Caki2 (cell line): ENCODE results near the gene STPG3. TPM values are rescaled to one million over a fixed set of nuclear protein-coding genes. Genes with fewer than 3 reads are reported as not detected.
A peak's percentile ranks its signal among the peaks of the same experiment; 100 is the strongest.

ENCODE experiments used
- DNase-seq: peaks from one replicate; pipeline ENCODE4 v3.0.0-alpha.2; 2015; ENCODE audit warnings: low read depth
- in situ Hi-C: cut with HindIII; loops from 2 replicates; pipeline ENCODE4 v1.10.0; 2016; ENCODE audit warnings: low sequenced_read_pairs, low pct_unique_long_range_greater_than_20kb, mixed read lengths
- total RNA-seq: library from RNA; depleted of rRNA; stranded (reverse); fragments of >200 nt; shearing (Covaris generic); gene quantifications from 2 replicates; pipeline ENCODE4 v1.2.3, GENCODE V29; 2014; ENCODE audit warnings: low replicate concordance

The STPG3 gene
- total RNA-seq, 1 experiment from 2014 or later, result not detected

DNA sequence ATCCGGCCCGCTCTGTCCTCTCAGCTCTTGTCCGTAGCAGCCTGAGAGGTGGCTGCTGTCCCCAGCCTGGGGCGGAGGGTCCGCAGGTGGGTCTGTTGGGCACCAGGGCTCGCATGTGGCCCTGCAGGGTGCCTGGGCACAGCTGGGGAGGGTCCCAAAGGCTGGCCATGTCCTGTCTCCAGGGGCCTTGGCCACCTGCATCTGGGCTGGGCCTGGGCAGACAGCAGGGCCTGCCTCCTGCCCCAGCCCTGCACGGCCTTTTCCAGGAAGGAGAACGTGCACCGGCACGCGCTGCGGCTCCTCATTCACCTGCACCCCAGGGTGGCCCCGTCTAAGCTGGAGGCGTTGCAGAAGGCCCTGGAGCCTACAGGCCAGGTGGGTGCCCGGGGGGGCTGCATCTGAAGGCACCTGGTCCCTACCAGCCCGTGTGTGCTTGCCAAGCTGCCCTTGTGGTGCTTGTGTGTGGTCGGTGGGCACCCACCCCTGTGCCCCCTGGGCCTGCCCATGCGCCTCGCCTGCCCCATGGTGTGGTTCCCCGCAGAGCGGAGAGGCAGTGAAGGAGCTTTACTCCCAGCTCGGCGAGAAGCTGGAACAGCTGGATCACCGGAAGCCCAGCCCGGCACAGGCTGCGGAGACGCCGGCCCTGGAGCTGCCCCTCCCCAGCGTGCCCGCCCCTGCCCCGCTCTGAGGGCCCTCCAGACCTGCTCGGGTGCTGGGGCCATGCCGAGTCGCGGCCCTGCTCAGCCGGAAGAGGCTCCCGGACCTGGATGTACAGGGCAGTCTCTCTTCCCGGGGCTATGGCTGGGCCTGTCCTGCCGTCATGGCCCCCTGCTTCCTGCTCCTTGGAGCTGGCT is 21.4 kb downstream of the STPG3 start:
- no peak for DNase-seq
- in situ Hi-C loops, result no loop called here

DNA sequence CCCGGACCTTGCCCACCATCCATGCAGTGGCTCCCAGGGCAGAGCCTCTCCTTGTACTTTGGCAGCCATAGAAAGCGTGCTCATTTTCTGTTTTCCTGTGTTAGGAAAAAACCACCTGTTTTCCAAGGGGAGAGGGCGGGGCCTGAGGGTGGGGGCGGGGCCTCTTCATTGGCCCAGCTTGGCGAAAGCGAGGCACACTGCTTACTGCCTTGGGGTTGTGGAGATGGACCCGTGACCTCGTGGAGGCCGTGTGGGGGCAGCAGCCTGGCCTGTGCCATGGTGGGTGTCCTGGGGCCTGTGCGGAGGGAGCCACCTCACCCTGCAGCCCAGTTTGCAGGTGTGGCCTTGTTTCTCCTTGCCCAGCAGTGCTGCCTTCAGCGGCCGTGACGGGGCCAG is 22.0 kb downstream of the STPG3 start:
- in situ Hi-C loops, result no loop called here
- no peak for DNase-seq

DNA sequence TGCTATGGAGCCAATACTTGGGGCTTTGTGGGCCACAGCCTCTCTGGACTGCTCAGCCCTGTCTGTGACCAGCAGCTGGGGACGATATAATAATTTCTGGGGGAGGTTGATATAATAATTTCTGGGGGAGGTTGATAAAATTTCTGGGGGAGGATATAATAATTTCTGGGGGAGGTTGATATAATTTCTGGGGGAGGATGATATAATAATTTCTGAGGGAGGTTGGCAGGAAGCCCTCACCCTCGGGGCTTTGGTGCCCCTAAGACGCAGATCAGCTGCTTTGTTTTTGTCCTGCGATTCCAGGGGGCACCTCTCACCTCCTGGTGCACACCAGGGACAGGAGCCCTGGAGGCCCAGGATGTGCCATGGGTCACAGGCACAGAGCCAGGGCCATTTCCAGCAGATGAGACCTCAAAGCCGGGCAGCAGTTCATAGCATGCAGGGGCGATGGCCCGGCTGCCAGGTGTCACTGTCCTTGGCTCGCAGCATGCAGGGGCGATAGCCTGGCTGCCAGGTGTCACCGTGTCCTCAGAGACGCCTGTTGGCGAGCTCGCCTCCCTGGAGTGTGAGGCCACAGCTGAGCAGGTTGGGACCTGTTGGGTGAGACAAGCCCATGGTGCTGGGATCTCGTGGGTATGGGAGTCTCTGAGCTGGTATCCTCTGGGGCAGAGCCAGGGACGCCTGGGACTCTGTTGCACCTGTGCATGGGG is 22.7 kb downstream of the STPG3 start:
- DNase-seq, result no peak
- in situ Hi-C loops, result no loop called here

DNA sequence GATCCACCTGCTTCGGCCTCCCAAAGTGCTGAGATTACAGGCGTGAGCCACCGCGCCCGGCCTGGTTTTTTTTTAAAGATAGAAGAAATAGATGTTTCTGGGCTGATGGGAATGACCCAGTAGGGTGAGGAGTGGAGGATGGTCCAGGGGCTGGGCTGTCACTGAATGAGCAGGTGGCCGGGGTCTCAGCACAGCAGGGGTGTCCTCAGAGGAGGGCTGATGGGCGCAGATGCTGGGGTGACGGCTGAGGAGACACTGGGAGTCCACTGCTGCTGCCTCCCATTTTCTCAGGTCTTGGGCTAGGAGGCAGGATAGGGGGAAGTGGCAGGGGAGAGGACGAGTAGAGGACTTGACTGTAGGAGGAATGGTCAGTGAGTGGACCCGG is 24.1 kb downstream of the STPG3 start:
- in situ Hi-C loops, result no loop called here
- no peak for DNase-seq

DNA sequence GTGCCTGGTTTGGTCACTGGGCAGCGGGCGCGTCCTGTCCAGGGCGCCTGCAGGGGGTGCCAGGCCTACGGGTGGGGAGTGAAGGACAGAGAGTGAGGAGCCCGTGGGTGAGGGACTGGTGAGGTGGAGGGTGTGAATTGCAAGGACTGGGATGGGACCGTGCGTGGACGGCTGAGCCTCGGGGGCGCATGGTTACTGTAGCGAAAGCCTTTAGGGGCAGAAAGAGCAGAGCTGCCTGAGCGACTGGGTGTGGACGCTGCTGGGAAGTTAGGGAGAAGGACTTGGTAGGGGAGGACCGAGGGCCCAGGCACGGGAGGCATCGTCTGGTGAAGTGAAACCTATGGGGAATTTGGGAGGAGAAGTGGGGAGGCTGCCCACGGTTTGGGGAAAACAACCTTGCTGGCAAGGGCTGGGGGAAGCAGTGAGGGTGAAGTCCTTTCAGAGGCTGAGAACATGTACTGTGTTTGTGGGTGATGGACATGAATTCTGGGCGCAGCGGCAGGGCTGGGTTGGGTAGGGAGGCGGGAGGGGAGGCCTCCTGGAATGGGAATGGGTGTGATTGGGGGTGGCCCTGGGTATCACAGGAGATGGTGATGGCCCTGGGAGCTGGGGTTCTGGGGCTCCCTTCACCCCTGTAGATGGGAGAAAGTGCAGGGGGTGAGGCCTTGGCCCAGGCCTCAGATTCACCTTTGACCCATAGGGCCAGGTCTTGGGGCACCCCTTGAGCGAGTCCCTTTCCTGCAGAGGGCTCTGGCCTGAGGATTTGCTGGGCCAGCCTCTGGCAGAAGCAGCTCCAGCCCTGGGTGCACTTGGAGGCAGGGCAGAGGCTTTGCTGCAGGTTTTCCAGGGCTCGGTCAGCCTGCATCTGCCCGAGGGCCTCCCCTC is 24.7 kb downstream of the STPG3 start:
- DNase-seq, result no peak
- in situ Hi-C loops, result no loop called here

DNA sequence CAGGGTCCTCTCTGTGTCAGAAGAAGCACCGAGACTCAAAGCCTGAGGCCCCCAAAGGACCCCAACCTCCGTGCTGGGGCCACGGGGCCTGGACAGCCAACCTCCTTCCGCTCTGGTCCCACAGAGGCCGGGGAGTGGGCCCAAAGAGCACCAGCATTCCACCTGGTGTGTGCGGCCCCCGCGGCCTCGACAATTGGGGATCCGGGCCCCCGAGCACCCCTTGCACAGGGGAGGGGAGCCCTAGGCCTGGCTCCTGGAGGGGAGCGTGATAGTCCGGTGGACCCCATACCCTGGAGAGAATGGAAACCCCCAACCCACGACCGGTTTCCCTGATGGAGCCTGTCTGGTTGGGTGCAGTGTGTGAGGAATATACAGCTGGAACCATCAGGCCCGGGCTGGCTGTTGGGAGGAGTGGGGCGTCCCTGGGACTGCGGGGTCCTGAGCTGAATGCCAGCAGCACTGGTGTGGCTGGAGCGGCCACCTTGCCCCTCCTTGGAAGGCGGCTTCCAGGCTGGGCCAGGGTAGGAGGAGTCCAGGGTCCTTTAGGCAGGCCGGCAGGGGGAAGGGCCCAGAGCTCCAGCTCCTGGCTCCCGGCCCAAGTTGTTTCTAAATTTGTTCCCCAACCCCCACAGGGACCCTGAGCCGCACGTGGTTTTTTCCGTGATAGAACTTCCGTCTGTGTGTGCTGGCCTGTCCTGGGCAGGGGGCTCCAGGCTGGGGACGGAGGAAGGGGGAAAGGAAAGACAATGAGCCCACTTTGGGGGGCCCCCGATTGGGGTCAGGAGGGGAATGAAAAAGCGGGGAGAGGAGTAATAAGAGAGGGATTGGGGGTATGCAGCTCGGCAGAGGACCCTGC is 25.6 kb downstream of the STPG3 start:
- DNase-seq, result no peak
- in situ Hi-C loops, result no loop called here

DNA sequence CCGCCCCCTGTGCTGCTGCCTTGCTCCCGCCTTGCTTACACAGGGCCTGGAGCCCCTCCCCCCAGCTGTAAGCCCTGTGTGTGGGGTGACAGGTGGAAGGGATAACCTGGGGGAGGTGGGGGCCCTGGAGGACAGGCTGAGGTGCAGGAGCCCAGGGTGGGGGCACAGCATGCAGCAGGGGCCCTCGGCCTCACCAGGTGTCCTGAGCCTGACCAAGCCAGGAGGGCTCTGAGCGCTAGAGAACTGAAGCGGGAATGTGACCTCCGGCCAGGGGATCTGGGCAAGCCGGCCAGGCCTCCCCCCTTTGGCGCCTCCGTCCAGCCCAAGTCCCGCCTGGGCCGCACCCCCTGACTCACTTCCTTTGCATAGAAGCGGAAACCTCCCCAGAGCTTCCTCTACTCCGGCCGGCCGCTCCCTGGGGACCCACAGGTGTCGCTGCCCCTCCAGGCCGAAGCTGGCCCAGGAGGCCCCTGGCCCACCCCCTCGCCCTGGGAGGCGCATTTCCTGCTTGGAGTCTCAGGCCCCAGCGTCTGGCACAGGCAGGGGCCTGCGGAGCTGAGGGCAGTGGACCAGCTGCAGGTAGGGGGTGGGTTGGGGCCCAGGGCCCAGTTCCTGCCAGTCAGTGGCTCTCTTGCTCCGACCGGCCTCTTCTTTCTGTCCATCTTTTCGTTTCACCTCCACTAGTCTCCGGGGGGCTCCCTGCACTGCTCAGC is 26.4 kb downstream of the STPG3 start, which contains the start of gene TOR4A:
TOR4A (plus strand) TSS at position 398 of the 713 bp plus-strand sequence. CDS start 964 bp downstream, outside the sequence.
- in situ Hi-C loops, result no loop called here
- DNase-seq, result peak; percentile 83

DNA sequence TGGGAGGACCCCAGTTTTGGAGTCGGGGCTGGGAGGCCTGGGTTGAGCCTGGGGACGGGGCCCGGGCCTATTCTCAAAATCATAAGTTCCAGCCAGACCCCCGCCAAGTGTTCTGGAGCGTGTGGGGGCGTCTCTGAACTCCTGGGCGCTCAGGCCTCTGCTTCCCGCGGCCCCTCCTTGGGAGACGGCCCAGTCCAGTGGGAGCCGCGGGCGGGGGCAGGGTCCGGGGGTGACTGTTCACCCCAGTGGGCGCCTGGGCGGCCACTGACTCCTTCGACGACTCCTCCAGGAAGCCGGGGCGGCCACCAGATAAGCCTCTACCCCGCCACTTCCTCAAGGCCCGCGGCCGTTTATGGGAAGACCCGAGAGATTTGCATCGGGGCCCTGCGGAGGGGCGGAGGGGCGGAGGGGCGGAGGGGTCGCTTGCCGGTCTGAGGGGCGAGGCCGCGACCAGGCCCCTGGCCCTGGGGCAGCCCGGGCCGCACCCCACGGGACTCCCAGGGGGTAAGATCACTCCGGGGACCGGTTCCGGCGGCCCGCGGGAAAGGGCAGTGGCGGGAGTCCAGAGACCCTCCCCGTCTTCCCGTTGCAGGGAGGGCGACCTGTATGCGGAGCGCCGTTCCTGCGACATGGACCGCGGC is 27.1 kb downstream of the STPG3 start:
- DNase-seq, result no peak
- in situ Hi-C loops, result no loop called here

DNA sequence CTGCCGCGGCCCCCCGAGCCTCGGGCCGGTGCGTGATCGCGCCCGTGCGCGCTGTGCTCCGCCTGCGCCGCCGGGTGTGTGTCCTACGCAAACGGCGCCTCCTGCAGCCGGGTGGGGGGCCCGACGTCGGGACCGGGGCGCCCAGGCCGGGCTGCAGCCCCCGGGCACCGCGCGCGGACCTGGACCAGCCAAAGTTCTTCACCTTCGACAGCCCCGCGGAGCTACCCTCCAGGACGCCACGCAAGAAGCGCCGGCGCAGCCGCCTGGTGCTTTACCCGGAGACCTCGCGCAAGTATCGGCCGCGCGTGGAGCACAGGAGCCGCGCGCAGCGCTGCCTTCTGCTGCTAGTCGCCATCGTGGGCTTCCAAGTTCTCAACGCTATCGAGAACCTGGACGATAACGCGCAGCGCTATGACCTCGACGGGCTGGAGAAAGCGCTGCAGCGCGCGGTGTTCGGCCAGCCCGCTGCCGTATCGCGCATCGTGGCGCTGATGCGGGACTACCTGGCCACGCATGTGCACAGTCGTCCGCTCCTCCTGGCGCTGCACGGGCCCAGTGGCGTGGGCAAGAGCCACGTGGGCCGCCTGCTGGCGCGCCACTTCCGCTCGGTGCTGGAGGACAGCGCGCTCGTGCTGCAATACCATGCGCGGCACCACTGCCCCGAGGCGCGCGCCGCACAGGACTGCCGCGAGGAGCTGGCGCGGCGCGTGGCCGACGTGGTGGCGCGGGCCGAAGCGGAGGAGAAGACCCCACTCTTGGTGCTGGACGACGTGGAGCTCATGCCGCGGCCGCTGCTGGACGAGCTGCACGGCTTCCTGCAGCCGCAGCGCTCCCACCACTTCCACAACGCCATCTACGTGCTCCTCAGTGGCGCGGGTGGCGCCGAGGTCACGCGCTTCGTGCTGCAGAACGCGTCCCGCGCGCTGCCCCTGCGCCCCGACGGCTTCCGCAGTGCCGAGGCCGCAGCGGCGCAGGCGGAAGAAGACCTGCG is 27.9 kb downstream of the STPG3 start:
- in situ Hi-C loops, result no loop called here
- DNase-seq, result no peak

DNA sequence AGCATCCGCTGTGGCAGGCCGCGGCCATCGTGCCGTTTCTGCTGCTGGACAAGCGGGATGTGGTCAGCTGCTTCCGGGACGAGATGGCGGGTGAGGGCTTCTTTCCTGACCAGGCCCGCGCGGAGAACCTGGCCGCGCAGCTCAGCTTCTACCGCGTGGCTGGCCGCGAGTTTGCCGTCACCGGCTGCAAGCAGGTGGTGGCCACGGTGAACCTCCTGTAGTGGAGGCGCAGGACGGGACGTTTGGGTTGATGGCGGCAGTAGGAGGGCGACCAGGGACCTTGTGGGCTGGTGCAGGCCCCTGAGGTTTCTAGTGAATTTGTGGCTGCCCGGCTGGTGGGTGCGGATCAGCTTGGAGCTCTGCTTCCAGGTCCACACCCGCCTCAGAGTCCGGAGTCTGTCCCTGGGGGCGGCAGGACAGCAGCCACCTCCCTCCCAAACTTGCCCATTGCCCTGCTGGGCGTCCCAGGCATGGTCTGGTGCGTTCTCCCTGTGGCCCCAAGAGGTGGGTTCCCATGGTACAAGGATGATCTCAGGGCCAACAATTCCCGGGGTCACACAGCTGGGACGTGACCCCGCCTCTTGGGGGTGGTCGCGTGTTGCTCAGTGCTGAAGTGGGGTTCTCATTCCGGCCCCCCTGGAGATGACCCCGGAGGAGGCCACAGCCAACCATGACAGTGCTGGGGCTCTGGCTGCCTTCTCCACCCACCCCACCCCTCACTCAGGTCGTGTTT is 28.8 kb downstream of the STPG3 start:
- no peak for DNase-seq
- in situ Hi-C loops, result no loop called here

DNA sequence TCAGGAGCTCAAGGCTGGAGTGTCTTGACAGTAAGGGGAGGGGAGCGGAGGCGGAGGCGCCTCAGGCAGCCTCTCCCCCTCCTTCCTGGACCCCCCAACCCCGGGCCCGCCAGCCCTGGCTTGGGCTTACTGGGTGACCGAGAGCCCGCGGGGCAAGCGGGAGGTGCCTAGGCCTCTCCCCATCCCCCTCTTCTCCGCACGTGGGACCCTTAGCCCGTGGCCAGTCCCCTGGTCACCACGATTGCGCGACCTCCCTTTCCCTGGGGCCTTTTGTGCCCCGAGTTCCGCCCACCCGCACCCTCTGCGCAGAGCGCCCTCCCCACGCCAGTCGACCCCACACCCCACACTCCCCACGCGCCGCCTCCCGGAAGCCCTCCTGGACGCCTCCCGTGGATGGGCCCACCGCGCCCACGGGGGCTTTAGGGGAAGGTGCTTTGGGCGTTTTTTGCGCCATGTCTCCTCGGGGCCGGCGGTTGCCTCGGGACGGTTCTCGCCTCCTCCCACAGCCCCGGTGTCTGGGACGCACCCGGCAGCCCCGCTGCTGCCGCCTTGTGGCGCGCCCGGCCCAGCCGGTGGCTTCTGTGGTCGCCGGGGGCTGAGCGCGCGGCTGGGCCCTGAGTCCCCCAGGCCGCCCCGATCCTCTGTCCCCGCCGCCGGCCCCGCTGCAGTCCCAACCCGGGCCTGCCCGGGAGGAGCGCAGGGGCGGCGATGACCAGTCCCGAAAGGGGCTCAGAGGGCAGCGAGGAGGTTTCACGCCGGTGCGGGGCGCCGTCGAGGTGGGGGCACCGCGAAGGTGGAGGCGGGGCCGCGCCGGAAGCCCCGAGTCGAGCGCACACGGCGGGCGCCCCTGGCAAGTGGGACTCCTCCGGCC is 29.6 kb downstream of the STPG3 start:
- in situ Hi-C loops, result no loop called here
- no peak for DNase-seq

DNA sequence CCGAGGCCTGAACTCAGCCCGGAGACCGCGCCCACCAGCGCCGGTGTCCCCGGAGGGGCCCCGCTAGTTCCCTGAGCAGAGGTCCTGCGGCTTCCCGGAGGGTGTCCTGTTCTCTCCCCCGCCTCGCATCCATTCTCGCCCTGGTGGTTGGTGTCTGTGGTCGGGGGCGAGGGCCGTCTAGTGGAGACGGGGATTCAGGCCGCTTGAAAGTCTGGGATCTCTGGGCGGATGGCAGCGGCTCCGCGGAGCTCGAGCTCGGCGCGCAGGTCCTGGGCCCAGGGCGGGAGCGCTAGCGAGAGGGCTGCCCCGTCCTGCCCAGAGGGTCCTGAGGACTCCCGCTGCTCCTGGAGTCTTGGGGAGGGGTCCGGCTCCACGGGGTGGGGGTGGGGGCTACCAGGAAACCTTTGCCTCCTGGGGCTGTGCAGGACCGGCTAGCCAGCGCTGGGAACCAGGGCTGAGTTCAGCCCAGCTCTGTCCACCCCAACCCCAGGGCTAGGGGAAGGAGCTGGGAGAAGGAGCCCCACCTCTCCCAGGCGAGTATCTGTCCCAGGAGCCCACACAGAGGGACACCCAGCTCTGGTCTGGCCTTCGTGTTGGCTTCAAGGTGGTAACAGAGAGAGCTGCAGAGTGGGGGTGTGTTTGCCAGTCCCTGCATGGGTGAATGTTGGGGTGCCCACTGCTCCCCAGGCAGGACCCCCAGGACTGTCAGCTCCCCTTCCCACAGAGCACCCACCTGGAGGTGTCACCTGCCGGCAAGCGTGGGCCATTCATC is 30.4 kb downstream of the STPG3 start:
- DNase-seq, result no peak
- in situ Hi-C loops, result no loop called here

DNA sequence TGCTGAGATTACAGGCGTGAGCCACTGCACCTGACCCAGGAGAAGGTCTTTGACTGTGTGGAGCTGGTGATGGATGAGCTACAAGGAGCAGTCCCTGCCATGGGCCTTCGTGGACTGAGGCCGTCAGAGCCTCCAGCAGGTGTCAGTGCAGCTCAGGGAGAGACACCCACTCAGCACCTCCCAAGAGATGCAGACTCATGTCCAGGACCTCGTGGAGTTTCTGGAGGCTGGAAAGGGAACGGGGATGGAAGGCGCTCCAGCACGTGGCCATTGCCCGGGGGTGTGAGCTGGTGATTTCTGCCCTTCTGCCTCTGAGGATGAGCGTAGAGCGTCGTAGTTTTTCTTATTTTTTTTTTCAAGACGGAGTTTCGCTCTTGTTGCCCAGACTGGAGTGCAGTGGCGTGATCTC is 35.9 kb downstream of the STPG3 start:
- peak; percentile 55 for DNase-seq

DNA sequence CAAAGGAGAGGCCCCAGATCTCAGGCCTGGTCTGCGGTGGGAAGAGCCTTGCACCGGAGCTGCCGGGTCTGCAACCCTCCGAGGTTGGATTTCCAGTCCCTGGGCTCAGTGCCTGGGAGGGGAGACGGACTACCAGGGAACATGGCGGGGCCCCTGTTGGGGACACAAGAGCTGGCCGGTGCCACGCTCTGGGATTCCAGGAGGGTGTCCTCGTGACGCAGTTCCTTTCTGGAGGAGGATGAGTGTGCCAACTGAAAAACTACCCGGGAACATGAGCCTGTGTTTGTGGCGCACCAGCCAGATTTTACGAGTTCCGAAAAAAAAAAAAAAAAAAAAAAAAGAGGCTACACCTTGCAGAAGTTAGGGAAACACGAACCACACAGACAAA is 42.0 kb downstream of the STPG3 start:
- DNase-seq, result no peak
- in situ Hi-C loops, result no loop called here

More for the DNA sequence above, 35.9 kb downstream of the STPG3 start:
- in situ Hi-C loops, result no loop called here
